GM23338 (cell line): Measurements from ENCODE around the gene C1QTNF2. TPM values are rescaled to one million over a fixed set of nuclear protein-coding genes. Genes with fewer than 3 reads are reported as not detected.

Experiments
- ATAC-seq: fragments of 200-7000 bp; cut with Tn5 transposase; 3 replicates; pipeline ENCODE4 v1.9.1; 2020
- DNase-seq: peaks from one replicate; pipeline ENCODE4 v3.0.0-alpha.2; 2015; ENCODE audit warnings: low spot score
- H2AFZ ChIP-seq: fragments of 200-600 bp; sonication (generic); 2 replicates; pipeline ENCODE4 v1.8.0; 2016; ENCODE audit warnings: antibody characterized with exemption, mild to moderate bottlenecking, moderate library complexity
- H3F3A ChIP-seq: fragments of 200-600 bp; sonication (generic); replicated peaks from 2 replicates; pipeline ENCODE4 v1.8.0; 2017; ENCODE audit warnings: antibody characterized with exemption, mixed run types, low read depth
- H3K27ac ChIP-seq: fragments of 200-600 bp; sonication (generic); 2 replicates; pipeline ENCODE4 v1.6.1; 2016; ENCODE audit warnings: low read depth
- H3K27me3 ChIP-seq: fragments of 200-600 bp; sonication (generic); 2 replicates; pipeline ENCODE4 v1.8.0; 2016; ENCODE audit warnings: mild to moderate bottlenecking, mixed run types, moderate library complexity; ENCODE audit not compliant: insufficient read depth
- H3K36me3 ChIP-seq: fragments of 200-600 bp; sonication (generic); 2 replicates; pipeline ENCODE4 v1.8.0; 2016; ENCODE audit warnings: mild to moderate bottlenecking; ENCODE audit not compliant: insufficient read depth
- H3K4me1 ChIP-seq: fragments of 200-600 bp; sonication (generic); 2 replicates; pipeline ENCODE4 v1.8.0; 2016; ENCODE audit warnings: mild to moderate bottlenecking, moderate library complexity; ENCODE audit not compliant: insufficient read depth
- H3K4me2 ChIP-seq: fragments of 200-600 bp; sonication (generic); 2 replicates; pipeline ENCODE4 v1.7.1; 2017; ENCODE audit warnings: mixed run types
- H3K4me3 ChIP-seq: fragments of 200-600 bp; sonication (generic); 2 replicates; pipeline ENCODE4 v1.6.1; 2016; ENCODE audit warnings: mixed run types
- H3K79me2 ChIP-seq: fragments of 200-600 bp; sonication (generic); replicated peaks from 2 replicates; pipeline ENCODE4 v1.8.0; 2017; ENCODE audit warnings: mild to moderate bottlenecking; ENCODE audit not compliant: insufficient read depth
- H3K9me2 ChIP-seq: fragments of 200-600 bp; sonication (generic); 2 replicates; pipeline ENCODE4 v1.8.0; 2017; ENCODE audit not compliant: insufficient read depth
- H4K20me1 ChIP-seq: fragments of 200-600 bp; sonication (generic); replicated peaks from 2 replicates; pipeline ENCODE4 v1.8.0; 2017; ENCODE audit warnings: mild to moderate bottlenecking; ENCODE audit not compliant: insufficient read depth
- H3K27ac Mint-ChIP-seq: 2 replicates; pipeline ENCODE4 v1.8.0; 2020; ENCODE audit warnings: inconsistent platforms, mild to moderate bottlenecking, moderate library complexity, mixed read lengths
- H3K27me3 Mint-ChIP-seq: 3 replicates; pipeline ENCODE4 v1.8.0; 2022; ENCODE audit warnings: low read depth, mild to moderate bottlenecking, moderate library complexity, mixed read lengths, inconsistent platforms; ENCODE audit not compliant: insufficient read depth, poor library complexity
- H3K36me3 Mint-ChIP-seq: 3 replicates; pipeline ENCODE4 v1.8.0; 2021; ENCODE audit warnings: low read depth, mild to moderate bottlenecking, inconsistent platforms, moderate library complexity, mixed read lengths
- H3K4me1 Mint-ChIP-seq: 3 replicates; pipeline ENCODE4 v1.8.0; 2020; ENCODE audit warnings: mild to moderate bottlenecking, inconsistent platforms, mixed read lengths
- H3K4me3 Mint-ChIP-seq: 3 replicates; pipeline ENCODE4 v1.8.0; 2021; ENCODE audit warnings: moderate library complexity, mild to moderate bottlenecking, inconsistent platforms, mixed read lengths
- H3K9me3 Mint-ChIP-seq: 3 replicates; pipeline ENCODE4 v1.8.0; 2020; ENCODE audit warnings: moderate library complexity, mild to moderate bottlenecking, inconsistent platforms, mixed read lengths
- EZH2 ChIP-seq: fragments of 200-600 bp; sonication (generic); IDR thresholded peaks from one replicate; pipeline ENCODE4 v1.8.0; 2017; ENCODE audit warnings: antibody characterized with exemption, mild to moderate bottlenecking, low read depth; ENCODE audit not compliant: unreplicated experiment
- REST ChIP-seq: IDR thresholded peaks from one replicate; pipeline ENCODE4 v1.6.1; 2018; ENCODE audit warnings: antibody characterized with exemption; ENCODE audit not compliant: unreplicated experiment
- STAT1 ChIP-seq: IDR thresholded peaks from one replicate; pipeline ENCODE4 v1.6.1; 2016; ENCODE audit warnings: antibody characterized with exemption; ENCODE audit not compliant: unreplicated experiment
- polyA plus RNA-seq: library from polyadenylated mRNA; unstranded; fragments of >200 nt; fragmentation: Nextera tagmentation; extraction: Ambion mirVana; gene quantifications from 2 replicates; pipeline ENCODE4 v1.2.1, GENCODE V29; 2016
- total RNA-seq: library from RNA; depleted of rRNA; stranded (reverse); fragments of >200 nt; shearing (Covaris generic); gene quantifications from 2 replicates; pipeline ENCODE4 v1.2.3, GENCODE V29; 2014
- TF ChIP-seq, protein P1 (sequence below): fragments of 250-450 bp; sonication (Bioruptor Pico); IDR thresholded peaks from 2 replicates; pipeline ENCODE4 v1.5.0; 2020; ENCODE audit warnings: mild to moderate bottlenecking, moderate library complexity
- TF ChIP-seq, protein P2 (sequence below), 2 experiments: fragments of 200-600 bp in 1 of 2; sonication (generic) in 1 of 2; conservative IDR thresholded peaks; 2 replicates each; pipeline versions ENCODE4 v1.5.1 to v1.6.1; 2016 to 2017; ENCODE audit warnings: antibody characterized with exemption in 2 of 2, low read depth in 2 of 2, mild to moderate bottlenecking in 2 of 2, moderate library complexity in 1 of 2

C1QTNF2 gene
- total and polyA plus RNA-seq, 2 experiments from 2014 or later = 0.56 to 0.92 TPM

GRCh38 chr5:160333721-160334120 is 36.7 kb downstream of the C1QTNF2 start:
- Histone ChIP-seq H3K4me2 (no peak overlapping the region), H3K4me1 (peaks cover 7% of the 10 kb centered on the region; the same call in 1 of the 2 replicates), H3K4me3 (no peak overlapping the region), H3F3A (no peaks in the 10 kb centered on the region), H2AFZ (no peak overlapping the region), H3K9me2 (no peaks in the 10 kb centered on the region), H3K36me3 (no peaks in the 10 kb centered on the region), H3K79me2 (no peaks in the 10 kb centered on the region), H4K20me1 (no peaks in the 10 kb centered on the region), H3K27ac (no peak overlapping the region), H3K27me3 (no peaks in the 10 kb centered on the region)
- Mint-ChIP-seq H3K9me3 (no peaks in the 10 kb centered on the region), H3K36me3 (no peaks in the 10 kb centered on the region), H3K27me3 (peaks cover 4% of the 10 kb centered on the region), H3K27ac (no peak overlapping the region), H3K4me1 (peaks cover 7% of the 10 kb centered on the region), H3K4me3 (no peak overlapping the region)
- DNase-seq (no peak), ATAC-seq (no peak)
- TF ChIP-seq REST (no peak), STAT1 (no peak), EZH2 (no peak)
- TF ChIP-seq, protein P1, sequence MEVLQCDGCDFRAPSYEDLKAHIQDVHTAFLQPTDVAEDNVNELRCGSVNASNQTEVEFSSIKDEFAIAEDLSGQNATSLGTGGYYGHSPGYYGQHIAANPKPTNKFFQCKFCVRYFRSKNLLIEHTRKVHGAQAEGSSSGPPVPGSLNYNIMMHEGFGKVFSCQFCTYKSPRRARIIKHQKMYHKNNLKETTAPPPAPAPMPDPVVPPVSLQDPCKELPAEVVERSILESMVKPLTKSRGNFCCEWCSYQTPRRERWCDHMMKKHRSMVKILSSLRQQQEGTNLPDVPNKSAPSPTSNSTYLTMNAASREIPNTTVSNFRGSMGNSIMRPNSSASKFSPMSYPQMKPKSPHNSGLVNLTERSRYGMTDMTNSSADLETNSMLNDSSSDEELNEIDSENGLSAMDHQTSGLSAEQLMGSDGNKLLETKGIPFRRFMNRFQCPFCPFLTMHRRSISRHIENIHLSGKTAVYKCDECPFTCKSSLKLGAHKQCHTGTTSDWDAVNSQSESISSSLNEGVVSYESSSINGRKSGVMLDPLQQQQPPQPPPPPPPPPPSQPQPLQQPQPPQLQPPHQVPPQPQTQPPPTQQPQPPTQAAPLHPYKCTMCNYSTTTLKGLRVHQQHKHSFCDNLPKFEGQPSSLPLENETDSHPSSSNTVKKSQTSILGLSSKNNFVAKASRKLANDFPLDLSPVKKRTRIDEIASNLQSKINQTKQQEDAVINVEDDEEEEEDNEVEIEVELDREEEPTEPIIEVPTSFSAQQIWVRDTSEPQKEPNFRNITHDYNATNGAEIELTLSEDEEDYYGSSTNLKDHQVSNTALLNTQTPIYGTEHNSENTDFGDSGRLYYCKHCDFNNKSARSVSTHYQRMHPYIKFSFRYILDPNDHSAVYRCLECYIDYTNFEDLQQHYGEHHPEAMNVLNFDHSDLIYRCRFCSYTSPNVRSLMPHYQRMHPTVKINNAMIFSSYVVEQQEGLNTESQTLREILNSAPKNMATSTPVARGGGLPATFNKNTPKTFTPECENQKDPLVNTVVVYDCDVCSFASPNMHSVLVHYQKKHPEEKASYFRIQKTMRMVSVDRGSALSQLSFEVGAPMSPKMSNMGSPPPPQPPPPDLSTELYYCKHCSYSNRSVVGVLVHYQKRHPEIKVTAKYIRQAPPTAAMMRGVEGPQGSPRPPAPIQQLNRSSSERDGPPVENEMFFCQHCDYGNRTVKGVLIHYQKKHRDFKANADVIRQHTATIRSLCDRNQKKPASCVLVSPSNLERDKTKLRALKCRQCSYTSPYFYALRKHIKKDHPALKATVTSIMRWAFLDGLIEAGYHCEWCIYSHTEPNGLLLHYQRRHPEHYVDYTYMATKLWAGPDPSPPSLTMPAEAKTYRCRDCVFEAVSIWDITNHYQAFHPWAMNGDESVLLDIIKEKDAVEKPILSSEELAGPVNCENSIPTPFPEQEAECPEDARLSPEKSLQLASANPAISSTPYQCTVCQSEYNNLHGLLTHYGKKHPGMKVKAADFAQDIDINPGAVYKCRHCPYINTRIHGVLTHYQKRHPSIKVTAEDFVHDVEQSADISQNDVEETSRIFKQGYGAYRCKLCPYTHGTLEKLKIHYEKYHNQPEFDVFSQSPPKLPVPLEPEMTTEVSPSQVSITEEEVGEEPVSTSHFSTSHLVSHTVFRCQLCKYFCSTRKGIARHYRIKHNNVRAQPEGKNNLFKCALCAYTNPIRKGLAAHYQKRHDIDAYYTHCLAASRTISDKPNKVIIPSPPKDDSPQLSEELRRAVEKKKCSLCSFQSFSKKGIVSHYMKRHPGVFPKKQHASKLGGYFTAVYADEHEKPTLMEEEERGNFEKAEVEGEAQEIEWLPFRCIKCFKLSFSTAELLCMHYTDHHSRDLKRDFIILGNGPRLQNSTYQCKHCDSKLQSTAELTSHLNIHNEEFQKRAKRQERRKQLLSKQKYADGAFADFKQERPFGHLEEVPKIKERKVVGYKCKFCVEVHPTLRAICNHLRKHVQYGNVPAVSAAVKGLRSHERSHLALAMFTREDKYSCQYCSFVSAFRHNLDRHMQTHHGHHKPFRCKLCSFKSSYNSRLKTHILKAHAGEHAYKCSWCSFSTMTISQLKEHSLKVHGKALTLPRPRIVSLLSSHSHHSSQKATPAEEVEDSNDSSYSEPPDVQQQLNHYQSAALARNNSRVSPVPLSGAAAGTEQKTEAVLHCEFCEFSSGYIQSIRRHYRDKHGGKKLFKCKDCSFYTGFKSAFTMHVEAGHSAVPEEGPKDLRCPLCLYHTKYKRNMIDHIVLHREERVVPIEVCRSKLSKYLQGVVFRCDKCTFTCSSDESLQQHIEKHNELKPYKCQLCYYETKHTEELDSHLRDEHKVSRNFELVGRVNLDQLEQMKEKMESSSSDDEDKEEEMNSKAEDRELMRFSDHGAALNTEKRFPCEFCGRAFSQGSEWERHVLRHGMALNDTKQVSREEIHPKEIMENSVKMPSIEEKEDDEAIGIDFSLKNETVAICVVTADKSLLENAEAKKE (CRISPR knock-in tag) = no peak
- TF ChIP-seq, protein P2, sequence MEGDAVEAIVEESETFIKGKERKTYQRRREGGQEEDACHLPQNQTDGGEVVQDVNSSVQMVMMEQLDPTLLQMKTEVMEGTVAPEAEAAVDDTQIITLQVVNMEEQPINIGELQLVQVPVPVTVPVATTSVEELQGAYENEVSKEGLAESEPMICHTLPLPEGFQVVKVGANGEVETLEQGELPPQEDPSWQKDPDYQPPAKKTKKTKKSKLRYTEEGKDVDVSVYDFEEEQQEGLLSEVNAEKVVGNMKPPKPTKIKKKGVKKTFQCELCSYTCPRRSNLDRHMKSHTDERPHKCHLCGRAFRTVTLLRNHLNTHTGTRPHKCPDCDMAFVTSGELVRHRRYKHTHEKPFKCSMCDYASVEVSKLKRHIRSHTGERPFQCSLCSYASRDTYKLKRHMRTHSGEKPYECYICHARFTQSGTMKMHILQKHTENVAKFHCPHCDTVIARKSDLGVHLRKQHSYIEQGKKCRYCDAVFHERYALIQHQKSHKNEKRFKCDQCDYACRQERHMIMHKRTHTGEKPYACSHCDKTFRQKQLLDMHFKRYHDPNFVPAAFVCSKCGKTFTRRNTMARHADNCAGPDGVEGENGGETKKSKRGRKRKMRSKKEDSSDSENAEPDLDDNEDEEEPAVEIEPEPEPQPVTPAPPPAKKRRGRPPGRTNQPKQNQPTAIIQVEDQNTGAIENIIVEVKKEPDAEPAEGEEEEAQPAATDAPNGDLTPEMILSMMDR (conservative IDR thresholded peaks at IDR 0.05; ENCODE audit: low read depth in 2 of 2) = no peak
